Adrenal gland (tissue), 12 donors: ENCODE data around the gene XPR1. TPM values are rescaled to one million over a fixed set of nuclear protein-coding genes. Genes with fewer than 3 reads are reported as not detected.

Experiments used
- DNase-seq, 7 donors: peaks; one replicate each; pipeline ENCODE4 v3.0.0-alpha.2; 2019 to 2020
- H3K27ac ChIP-seq, 5 donors: fragments of 200-600 bp; sonication (generic) in 4 of 5; 1 replicate in 3 of 5; 2 replicates in 2 of 5; pipeline versions ENCODE4 v1.5.1 to v1.8.0; 2016 to 2020; ENCODE audit warnings: mild to moderate bottlenecking in 1 of 5
- H3K27me3 ChIP-seq: fragments of 200-600 bp; 2 replicates; pipeline ENCODE4 v1.8.0; 2021
- H3K36me3 ChIP-seq, 2 donors: fragments of 200-600 bp; replicated peaks in 1 of 2; 1 replicate in 1 of 2; 2 replicates in 1 of 2; pipeline versions ENCODE4 v1.5.1 to v1.8.0; 2018 to 2022
- H3K4me1 ChIP-seq, 2 donors: fragments of 200-600 bp; replicated peaks in 1 of 2; 1 replicate in 1 of 2; 2 replicates in 1 of 2; pipeline versions ENCODE4 v1.5.1 to v1.8.0; 2018 to 2021
- H3K4me3 ChIP-seq, 4 donors: fragments of 200-600 bp; sonication (generic) in 3 of 4; one replicate each; pipeline ENCODE4 v1.5.1; 2016 to 2018
- H3K9me3 ChIP-seq, 3 donors: fragments of 200-600 bp; sonication (generic) in 1 of 3; replicated peaks in 1 of 3; 1 replicate in 2 of 3; 2 replicates in 1 of 3; pipeline versions ENCODE4 v1.5.1 to v1.8.0; 2016 to 2021
- POLR2A ChIP-seq, 2 donors: fragments of 450-650 bp; IDR thresholded peaks; one replicate each; pipeline ENCODE4 v1.6.1; 2017; ENCODE audit warnings: antibody characterized with exemption in 2 of 2, mild to moderate bottlenecking in 2 of 2, moderate library complexity in 1 of 2
- WGBS, 4 donors: extraction: QIAGEN DNeasy Blood & Tissue Kit in 2 of 4; methylation state at CpG; one replicate each; pipeline versions ENCODE4 v1.1.5 to v1.1.7; 2013 to 2017; 5-methylcytosine and 5-hydroxymethylcytosine counted together
- intact Hi-C, 2 donors: fragments of 100-400 bp; cut with DNase I; formaldehyde crosslinking; loops; one replicate each; pipeline versions ENCODE4 v1.14.1 to v1.15.0; 2022 to 2023
- polyA plus RNA-seq, 3 donors: library from polyadenylated mRNA; stranded (reverse); fragments of 200-250 nt in 2 of 3; fragments of 350-450 nt in 1 of 3; fragmentation: Illumina TruSeq in 1 of 3; extraction: RNeasy Lipid Tissue Mini Kit (QIAGEN cat#74804) in 1 of 3; gene quantifications; one replicate each; pipeline ENCODE4 v1.2.3, GENCODE V29; 2013 to 2014
- total RNA-seq, 9 donors: library from RNA; depleted of rRNA in 4 of 9; stranded (reverse); fragments of >200 nt in 4 of 9; fragments of 120-200 nt in 1 of 9; fragmentation: NEBNext Ultra II Directional in 1 of 9; extraction: Animal tissue kit (Norgen Biotek cat#: 25700) in 1 of 9; gene quantifications; one replicate each; pipeline versions ENCODE4 v1.1.0 to v1.2.4, GENCODE V29; 2013 to 2023
- TF ChIP-seq, protein P1 (sequence below), 6 experiments: fragments of 450-650 bp in 4 of 6; fragments of 200-600 bp in 2 of 6; sonication (generic) in 1 of 6; IDR thresholded peaks; 1 replicate in 5 of 6; 2 replicates in 1 of 6; pipeline versions ENCODE4 v1.5.1 to v1.8.0; 2016 to 2021; ENCODE audit warnings: antibody characterized with exemption in 6 of 6, mild to moderate bottlenecking in 2 of 6, moderate library complexity in 1 of 6
- donor health status: healthy with polysubstance abuse.
- donor health status: Bipolar disorder and iron deficiency.
- donor health status: DM: yes; HTN: yes; CAD: no.
- donor health status: DM: no; HTN: no; CAD: no.
- donor health status: DM: no; HTN: no; CAD: no.
- donor health status: DM: yes; HTN: yes; CAD: no.

The XPR1 gene
- total and polyA plus RNA-seq, 12 donors, result 4.8 to 53.0 (median 24.1) TPM

- Histone ChIP-seq H3K36me3 (no peaks in the 10 kb centered on the region), H3K27me3 (no peaks in the 10 kb centered on the region), H3K27ac (no peak overlapping the region), H3K4me1 (no peaks in the 10 kb centered on the region), H3K9me3 (peaks cover 0 to 14% (median 12%) of the 10 kb centered on the region in 3 donors), H3K4me3 (no peak overlapping the region)
- TF ChIP-seq, protein P1, sequence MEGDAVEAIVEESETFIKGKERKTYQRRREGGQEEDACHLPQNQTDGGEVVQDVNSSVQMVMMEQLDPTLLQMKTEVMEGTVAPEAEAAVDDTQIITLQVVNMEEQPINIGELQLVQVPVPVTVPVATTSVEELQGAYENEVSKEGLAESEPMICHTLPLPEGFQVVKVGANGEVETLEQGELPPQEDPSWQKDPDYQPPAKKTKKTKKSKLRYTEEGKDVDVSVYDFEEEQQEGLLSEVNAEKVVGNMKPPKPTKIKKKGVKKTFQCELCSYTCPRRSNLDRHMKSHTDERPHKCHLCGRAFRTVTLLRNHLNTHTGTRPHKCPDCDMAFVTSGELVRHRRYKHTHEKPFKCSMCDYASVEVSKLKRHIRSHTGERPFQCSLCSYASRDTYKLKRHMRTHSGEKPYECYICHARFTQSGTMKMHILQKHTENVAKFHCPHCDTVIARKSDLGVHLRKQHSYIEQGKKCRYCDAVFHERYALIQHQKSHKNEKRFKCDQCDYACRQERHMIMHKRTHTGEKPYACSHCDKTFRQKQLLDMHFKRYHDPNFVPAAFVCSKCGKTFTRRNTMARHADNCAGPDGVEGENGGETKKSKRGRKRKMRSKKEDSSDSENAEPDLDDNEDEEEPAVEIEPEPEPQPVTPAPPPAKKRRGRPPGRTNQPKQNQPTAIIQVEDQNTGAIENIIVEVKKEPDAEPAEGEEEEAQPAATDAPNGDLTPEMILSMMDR (IDR thresholded peaks at IDR 0.05), result no peak
- TF ChIP-seq POLR2A (IDR thresholded peaks at IDR 0.05), result no peak
- DNase-seq, result no peak
- intact Hi-C loops, result no loop called here
These were observed 40.3 kb downstream of the XPR1 start for GRCh38 chr1:180672105-180672504.

DNA sequence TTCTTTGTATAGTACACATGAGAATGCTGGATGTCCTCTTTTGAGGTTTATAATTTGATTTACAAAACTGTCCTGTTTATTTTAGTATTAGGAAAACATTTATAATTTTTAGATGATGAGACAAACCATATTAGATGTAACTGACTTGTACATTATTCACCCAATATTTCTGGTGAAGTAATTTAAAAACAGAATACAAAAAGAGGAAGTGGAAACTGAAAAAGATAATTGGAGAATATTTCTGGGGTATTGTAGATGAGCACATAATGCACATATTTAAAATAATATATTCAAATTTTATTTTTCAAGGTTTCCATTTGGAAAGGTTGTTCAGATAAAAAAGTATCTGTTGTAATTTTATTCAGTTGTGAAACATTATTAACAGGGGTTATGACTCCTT, 40.7 kb downstream of the XPR1 start:
- no peak for DNase-seq
- intact Hi-C loops, result no loop called here
- Histone ChIP-seq H3K9me3 (peaks cover 0 to 14% (median 12%) of the 10 kb centered on the region in 3 donors), H3K27ac (no peak overlapping the region), H3K4me3 (no peak overlapping the region), H3K27me3 (no peaks in the 10 kb centered on the region), H3K4me1 (no peaks in the 10 kb centered on the region), H3K36me3 (no peaks in the 10 kb centered on the region)
- TF ChIP-seq, protein P1 (IDR thresholded peaks at IDR 0.05), result no peak
- no peak for TF ChIP-seq POLR2A (IDR thresholded peaks at IDR 0.05)

GRCh38 chr1:180674603-180675530, 43.0 kb downstream of the XPR1 start:
- DNase-seq, result no peak
- 0 to 42% (median 19%) methylated on average over 1 of the region's 1 CpG for WGBS, 4 donors
- no peak overlapping the region for H3K4me3 ChIP-seq

DNA sequence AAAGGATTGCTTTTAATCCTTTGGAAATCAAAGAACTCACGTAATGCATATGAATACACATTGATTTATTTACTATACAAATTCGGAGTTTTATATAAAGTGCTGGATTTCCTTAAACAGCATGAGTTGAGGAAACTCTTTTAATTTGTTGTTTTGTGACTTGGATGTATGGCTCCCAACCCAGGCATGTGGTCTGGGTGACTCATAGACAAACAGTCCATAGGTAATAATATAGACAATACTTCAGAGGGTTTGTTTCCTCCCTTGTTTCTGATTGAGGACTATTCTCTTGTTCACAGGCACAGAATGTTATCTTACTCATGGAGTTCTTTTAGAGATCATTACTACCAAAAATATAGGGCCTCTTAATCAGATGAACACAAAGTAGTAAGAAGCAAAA, 43.8 kb downstream of the XPR1 start:
- WGBS, 4 donors, result 88 to 94% (median 93%) methylated on average over 2 of the region's 2 CpGs
- Histone ChIP-seq H3K36me3 (no peaks in the 10 kb centered on the region), H3K27ac (no peak overlapping the region), H3K4me3 (no peak overlapping the region), H3K9me3 (peaks cover 0 to 11% (median 6%) of the 10 kb centered on the region in 3 donors), H3K4me1 (peaks cover 0 to 2% of the 10 kb centered on the region in 2 donors), H3K27me3 (no peaks in the 10 kb centered on the region)
- intact Hi-C loops, result no loop called here
- TF ChIP-seq POLR2A (IDR thresholded peaks at IDR 0.05), result no peak
- TF ChIP-seq, protein P1 (IDR thresholded peaks at IDR 0.05), result no peak
- DNase-seq, result no peak

More at GRCh38 chr1:180674603-180675530, 43.0 kb downstream of the XPR1 start:
- intact Hi-C loops, result no loop called here
- no peak for TF ChIP-seq POLR2A (IDR thresholded peaks at IDR 0.05)
- Histone ChIP-seq H3K9me3 (peaks cover 0 to 13% (median 12%) of the 10 kb centered on the region in 3 donors), H3K4me1 (no peaks in the 10 kb centered on the region), H3K27ac (no peak overlapping the region), H3K36me3 (no peaks in the 10 kb centered on the region), H3K27me3 (no peaks in the 10 kb centered on the region)
